ENCODE measurements around the gene KCNE4.

KCNE4 gene

GRCh38 chr2:223043164-223043941 lies 8.6 kb upstream of the KCNE4 start:
- ATAC-seq (ENCODE audit: low read depth) (no peak), DNase-seq (ENCODE audit: low spot score) (no peak)
- no peak for TF ChIP-seq CTCF (IDR thresholded peaks at IDR 0.05; ENCODE audit: poor library complexity, severe bottlenecking)
- Histone ChIP-seq H3K36me3 (ENCODE audit: low read depth) (no peaks in the 10 kb centered on the region), H3K4me1 (ENCODE audit: insufficient read depth, poor library complexity, severe bottlenecking) (peaks cover 7% of the 10 kb centered on the region), H3K4me3 (ENCODE audit: severe bottlenecking) (no peak overlapping the region), H3K9me3 (ENCODE audit: severe bottlenecking) (no peaks in the 10 kb centered on the region), H3K27ac (ENCODE audit: poor library complexity, severe bottlenecking) (no peak overlapping the region), H3K27me3 (ENCODE audit: insufficient read depth, poor library complexity, severe bottlenecking) (no peaks in the 10 kb centered on the region)

- H3K27ac ChIP-seq (ENCODE audit: poor library complexity, severe bottlenecking), result no peak overlapping the region
- ATAC-seq (ENCODE audit: low read depth), result no peak
- H3K36me3 ChIP-seq (ENCODE audit: low read depth), result no peaks in the 10 kb centered on the region
- H3K4me1 ChIP-seq (ENCODE audit: insufficient read depth, poor library complexity, severe bottlenecking), result peaks cover 7% of the 10 kb centered on the region
- no peak for DNase-seq (ENCODE audit: low spot score)
- no peak for TF ChIP-seq CTCF (IDR thresholded peaks at IDR 0.05; ENCODE audit: poor library complexity, severe bottlenecking)
- no peak overlapping the region for H3K4me3 ChIP-seq (ENCODE audit: severe bottlenecking)
- H3K9me3 ChIP-seq (ENCODE audit: severe bottlenecking), result no peaks in the 10 kb centered on the region
- no peaks in the 10 kb centered on the region for H3K27me3 ChIP-seq (ENCODE audit: insufficient read depth, poor library complexity, severe bottlenecking)
Observed at GRCh38 chr2:223044092-223044836, 7.7 kb upstream of the KCNE4 start.

- no peak overlapping the region for H3K4me3 ChIP-seq (ENCODE audit: severe bottlenecking)
- no peaks in the 10 kb centered on the region for H3K36me3 ChIP-seq (ENCODE audit: low read depth)
- no peaks in the 10 kb centered on the region for H3K9me3 ChIP-seq (ENCODE audit: severe bottlenecking)
- DNase-seq (ENCODE audit: low spot score) (no peak), ATAC-seq (ENCODE audit: low read depth) (no peak)
- no peak for TF ChIP-seq CTCF (IDR thresholded peaks at IDR 0.05; ENCODE audit: poor library complexity, severe bottlenecking)
- no peaks in the 10 kb centered on the region for H3K27me3 ChIP-seq (ENCODE audit: insufficient read depth, poor library complexity, severe bottlenecking)
- no peak overlapping the region for H3K27ac ChIP-seq (ENCODE audit: poor library complexity, severe bottlenecking)
- H3K4me1 ChIP-seq (ENCODE audit: insufficient read depth, poor library complexity, severe bottlenecking), result peaks cover 7% of the 10 kb centered on the region
Observed at GRCh38 chr2:223044916-223045700, 6.9 kb upstream of the KCNE4 start.

GRCh38 chr2:223046470-223047040 lies 5.4 kb upstream of the KCNE4 start:
- H3K9me3 ChIP-seq (ENCODE audit: severe bottlenecking), result no peaks in the 10 kb centered on the region
- H3K4me1 ChIP-seq (ENCODE audit: insufficient read depth, poor library complexity, severe bottlenecking), result peaks cover 2% of the 10 kb centered on the region
- no peaks in the 10 kb centered on the region for H3K36me3 ChIP-seq (ENCODE audit: low read depth)
- ATAC-seq (ENCODE audit: low read depth), result no peak
- H3K27ac ChIP-seq (ENCODE audit: poor library complexity, severe bottlenecking), result no peak overlapping the region
- DNase-seq (ENCODE audit: low spot score), result no peak
- TF ChIP-seq CTCF (IDR thresholded peaks at IDR 0.05; ENCODE audit: poor library complexity, severe bottlenecking), result no peak
- H3K4me3 ChIP-seq (ENCODE audit: severe bottlenecking), result no peak overlapping the region
- no peaks in the 10 kb centered on the region for H3K27me3 ChIP-seq (ENCODE audit: insufficient read depth, poor library complexity, severe bottlenecking)
